HG03460 (cell line): ENCODE measurements around the gene SMCO4.

Experiments used
- ATAC-seq: cut with Tn5 transposase; IDR thresholded peaks from one replicate; pipeline ENCODE4 v1.9.1; 2021; ENCODE audit not compliant: unreplicated experiment

The SMCO4 gene

GRCh38 chr11:93560199-93560932, 17.2 kb upstream of the SMCO4 start:
- no peak for ATAC-seq

DNA sequence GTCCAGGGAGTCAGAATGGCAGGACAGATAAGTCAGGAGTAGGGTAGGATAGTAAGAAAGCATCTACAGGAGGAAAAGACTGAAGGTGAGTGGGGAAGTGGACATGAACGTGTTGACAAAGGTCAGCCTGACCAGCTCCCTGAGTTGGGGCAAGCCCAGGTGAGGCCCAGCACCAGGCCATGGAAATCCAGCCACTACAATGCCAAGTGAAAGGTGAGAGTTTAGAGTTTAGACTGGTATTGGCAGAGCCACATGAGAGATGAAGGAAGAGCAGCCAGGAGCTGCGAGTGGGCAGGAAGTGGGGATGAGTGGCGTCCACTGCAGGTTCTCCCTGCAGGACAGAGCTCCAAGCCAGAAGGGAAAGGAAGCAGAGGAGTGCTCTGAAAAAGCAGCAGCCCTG, 16.5 kb upstream of the SMCO4 start:
- ATAC-seq = no peak

DNA sequence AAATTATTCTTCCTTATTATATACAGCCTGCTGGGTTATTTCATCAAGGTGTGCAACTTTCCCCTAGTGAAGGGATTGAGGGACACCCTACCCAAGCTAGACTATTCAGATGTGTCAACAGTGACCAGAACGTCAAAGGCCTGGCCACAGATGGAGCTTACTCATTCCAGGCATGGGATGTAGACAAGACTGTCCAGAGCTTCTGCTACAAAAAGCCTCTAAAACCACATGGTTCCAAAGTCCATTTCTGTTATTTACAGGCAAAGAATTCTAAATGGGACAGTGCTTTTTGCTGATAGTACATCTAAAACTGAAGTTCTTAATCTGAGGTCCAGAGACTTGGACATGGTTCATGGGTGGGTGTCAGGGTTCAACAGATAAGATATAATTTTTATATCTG, 9.7 kb upstream of the SMCO4 start:
- no peak for ATAC-seq

DNA sequence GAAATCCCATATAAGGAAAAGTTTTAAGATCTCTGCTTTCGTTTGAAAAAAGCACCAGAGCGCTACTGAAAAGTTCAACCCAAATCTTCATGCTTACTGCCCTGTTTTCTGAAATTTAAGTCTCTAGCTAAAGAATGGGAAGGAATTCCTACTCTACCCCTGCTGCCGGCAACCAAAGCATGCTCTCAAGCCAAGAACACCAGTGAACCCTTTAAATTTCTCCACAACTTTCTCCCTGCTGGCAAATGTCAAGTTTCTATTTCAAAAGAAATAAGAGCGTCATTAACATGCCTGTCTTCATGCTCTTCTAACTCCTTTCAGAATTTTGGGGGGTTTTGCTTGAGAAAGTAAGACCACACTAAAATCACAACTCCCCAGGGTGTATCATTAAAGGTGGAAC, 6.8 kb upstream of the SMCO4 start:
- no peak for ATAC-seq

DNA sequence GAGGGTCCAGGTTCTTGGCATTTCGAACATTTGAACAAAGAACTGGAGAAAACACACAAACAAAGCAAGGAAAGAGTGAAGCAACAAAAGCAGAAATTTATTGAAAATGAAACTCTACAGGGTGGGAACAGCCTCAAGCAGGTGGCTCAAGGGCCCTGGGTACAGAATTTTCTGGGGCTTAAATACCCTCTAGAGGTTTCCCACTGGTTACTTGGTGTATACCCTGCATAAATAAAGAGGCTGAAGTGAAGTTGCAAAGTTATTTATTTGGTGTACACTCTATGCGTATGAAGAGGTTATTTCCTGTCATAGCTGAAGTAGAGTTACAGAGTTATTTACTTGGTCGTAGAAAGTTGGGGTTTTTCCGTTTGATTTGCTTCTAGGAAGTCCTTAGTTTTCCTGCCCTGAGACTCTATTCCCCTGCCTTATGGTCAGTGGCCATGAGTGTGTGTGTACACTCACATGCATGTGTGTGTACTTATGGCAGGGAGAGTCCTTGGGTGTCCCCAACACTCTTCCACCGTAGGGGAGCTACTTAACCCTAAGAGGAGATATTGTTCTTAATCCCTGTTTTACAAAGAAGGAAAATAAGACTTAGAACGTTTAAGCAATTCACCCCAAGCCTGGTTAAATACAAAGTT, 5.6 kb upstream of the SMCO4 start:
- no peak for ATAC-seq

GRCh38 chr11:93547773-93548172, 4.6 kb upstream of the SMCO4 start:
- no peak for ATAC-seq

GRCh38 chr11:93547028-93547427, 3.8 kb upstream of the SMCO4 start:
- ATAC-seq = no peak

DNA sequence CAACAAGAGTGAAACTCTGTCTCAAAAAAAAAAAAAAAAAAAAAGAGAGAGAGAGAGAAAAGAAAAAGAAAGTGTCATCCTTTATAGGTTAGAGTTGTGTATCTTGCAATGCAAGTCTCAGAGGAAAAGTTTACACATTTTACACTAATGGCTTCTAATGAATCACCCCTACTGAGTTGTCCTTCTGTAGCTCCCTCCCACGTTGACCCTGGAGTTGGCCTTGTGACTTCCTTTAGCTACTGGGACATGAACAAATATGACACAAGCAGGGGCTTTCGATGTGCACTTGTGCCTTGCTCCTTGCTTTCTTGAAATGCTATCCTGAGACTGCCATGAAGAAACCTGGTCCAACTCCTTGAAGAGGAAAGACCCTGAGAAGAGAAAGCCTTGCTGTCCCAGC, 2.4 kb upstream of the SMCO4 start:
- no peak for ATAC-seq

- ATAC-seq = peak; percentile 35
Observed at GRCh38 chr11:93542811-93543229, 371 bp downstream of the SMCO4 start.

- peak; percentile 67 for ATAC-seq
Observed at GRCh38 chr11:93541884-93542810, 1.0 kb downstream of the SMCO4 start.

- no peak for ATAC-seq
Observed at GRCh38 chr11:93540896-93541553, 2.2 kb downstream of the SMCO4 start.

GRCh38 chr11:93540337-93540736, 2.9 kb downstream of the SMCO4 start:
- no peak for ATAC-seq

- no peak for ATAC-seq
Observed at GRCh38 chr11:93537767-93538261, 5.4 kb downstream of the SMCO4 start.

GRCh38 chr11:93537049-93537448, 6.1 kb downstream of the SMCO4 start:
- no peak for ATAC-seq

DNA sequence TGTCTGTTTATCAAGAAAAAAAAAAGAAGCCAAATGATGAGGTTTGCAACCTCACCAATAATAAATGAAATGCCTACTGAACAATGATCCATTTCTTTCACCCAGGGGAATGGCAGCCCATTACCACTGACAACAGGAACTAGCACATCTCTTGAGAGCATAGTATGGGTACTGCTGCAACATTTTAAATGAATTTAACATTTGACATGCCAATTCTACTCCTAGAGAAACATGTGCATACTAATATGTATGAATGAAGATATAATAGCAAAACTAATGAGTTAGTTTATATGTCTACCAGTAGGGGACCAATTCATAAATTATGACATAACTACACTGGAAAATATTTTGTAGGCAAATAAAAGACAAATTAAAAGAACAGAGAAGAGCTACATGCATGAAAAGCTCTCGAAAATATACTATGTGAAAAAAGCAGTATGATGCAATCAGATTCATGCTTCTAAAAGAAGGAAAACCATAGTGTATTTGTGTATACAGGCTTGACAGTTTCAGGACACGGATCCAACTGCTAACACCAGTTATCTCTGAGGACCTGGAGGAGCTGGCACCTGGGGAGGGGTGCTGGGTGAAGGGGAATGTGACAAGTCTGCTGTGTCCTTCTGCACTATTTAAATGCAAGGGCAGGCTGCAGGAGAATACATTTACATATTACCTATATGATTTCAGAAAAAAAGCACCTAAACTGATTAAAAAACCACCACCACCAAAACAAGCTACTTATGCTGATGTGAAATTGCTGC, 6.9 kb downstream of the SMCO4 start:
- ATAC-seq = no peak

DNA sequence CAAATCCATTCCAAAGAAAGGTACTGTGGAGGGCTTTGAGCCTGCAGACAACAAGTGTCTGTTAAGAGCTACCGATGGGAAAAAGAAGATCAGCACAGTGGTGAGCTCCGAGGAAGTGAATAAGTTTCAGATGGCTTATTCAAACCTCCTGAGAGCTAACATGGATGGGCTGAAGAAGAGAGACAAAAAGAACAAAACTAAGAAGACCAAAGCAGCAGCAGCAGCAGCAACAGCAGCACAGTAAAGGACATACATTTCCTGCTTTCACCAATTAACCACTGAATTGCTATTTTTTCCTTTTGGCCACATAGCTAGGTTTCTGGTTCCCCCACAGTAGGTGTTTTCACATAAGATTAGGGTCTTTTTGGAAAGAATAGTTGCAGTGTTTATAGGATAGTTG, 7.6 kb downstream of the SMCO4 start:
- peak; percentile 51 for ATAC-seq

DNA sequence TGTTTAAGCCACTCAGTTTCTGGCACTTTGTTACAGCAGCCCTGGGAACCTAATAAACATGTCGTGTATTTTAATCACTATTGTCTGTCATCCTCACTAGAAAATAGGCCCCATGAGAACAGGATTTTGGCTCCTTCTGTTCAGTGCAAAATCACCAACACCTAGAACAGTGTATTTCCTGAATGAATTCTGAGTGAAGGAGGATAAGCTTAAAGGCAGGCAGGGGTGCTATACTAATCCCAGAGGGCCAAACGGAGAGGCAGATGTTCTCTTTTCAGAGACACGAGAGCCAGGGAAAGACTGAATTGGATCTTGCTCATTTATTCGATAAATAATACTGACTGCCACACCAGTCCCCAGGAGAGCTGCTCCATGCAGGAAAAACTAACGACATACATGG, 10.4 kb downstream of the SMCO4 start:
- ATAC-seq = no peak

DNA sequence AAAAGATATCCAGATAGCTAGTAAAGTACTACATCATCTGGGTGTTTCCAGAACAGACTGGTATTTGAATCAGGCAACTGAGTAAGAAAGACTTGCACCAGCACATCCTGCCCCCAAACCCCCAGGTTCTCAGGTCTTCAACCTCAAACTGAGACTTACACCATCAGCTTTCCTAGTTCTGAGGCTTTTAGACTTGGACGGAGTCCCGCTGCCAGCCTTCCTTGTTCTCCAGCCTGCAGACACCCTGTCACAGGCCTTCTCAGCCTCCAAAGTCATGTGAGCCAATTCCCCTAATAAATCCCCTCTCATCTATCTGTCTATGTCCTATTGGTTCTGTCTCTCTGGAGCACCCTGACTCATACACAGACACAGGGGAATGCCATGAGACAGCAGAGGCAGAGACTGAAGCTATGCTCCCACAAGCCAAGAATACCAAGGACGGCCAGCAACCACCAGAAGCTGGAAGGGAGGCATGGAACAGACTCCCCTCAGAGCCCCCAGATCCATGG, 10.9 kb downstream of the SMCO4 start:
- ATAC-seq = peak; percentile 34

- ATAC-seq = no peak
Observed at GRCh38 chr11:93530468-93530826, 12.7 kb downstream of the SMCO4 start.
